T-helper 2 cell treated with Interferon-gamma antibody and Interleukin-4, amounts not matched to agents 5 μg/mL and 100 μg/mL, for 36 hours (primary cell): ENCODE data around the gene HYLS1.
"Not testable (repeated sequence)": the region's sequence is repeated elsewhere in the genome, so short reads cannot be mapped to it uniquely, and the experiment has no call there.

Source experiments
- DNase-seq: peaks from one replicate; pipeline ENCODE4 v3.0.0; 2021; ENCODE audit warnings: low spot score
- H3K27ac Mint-ChIP-seq: one replicate; pipeline ENCODE4 v1.8.0; 2021; ENCODE audit warnings: mild to moderate bottlenecking, mixed read lengths
- H3K27me3 Mint-ChIP-seq: one replicate; pipeline ENCODE4 v1.8.0; 2021; ENCODE audit warnings: low read depth, mixed read lengths
- H3K36me3 Mint-ChIP-seq: one replicate; pipeline ENCODE4 v1.8.0; 2021; ENCODE audit warnings: low read depth, mixed read lengths
- H3K4me1 Mint-ChIP-seq: one replicate; pipeline ENCODE4 v1.8.0; 2021; ENCODE audit warnings: low read depth, mixed read lengths
- H3K4me3 Mint-ChIP-seq: one replicate; pipeline ENCODE4 v1.8.0; 2022; ENCODE audit warnings: mild to moderate bottlenecking, moderate library complexity, mixed read lengths
- H3K9me3 Mint-ChIP-seq: one replicate; pipeline ENCODE4 v1.8.0; 2021; ENCODE audit warnings: mixed read lengths

Gene HYLS1, protein sequence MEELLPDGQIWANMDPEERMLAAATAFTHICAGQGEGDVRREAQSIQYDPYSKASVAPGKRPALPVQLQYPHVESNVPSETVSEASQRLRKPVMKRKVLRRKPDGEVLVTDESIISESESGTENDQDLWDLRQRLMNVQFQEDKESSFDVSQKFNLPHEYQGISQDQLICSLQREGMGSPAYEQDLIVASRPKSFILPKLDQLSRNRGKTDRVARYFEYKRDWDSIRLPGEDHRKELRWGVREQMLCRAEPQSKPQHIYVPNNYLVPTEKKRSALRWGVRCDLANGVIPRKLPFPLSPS

DNA sequence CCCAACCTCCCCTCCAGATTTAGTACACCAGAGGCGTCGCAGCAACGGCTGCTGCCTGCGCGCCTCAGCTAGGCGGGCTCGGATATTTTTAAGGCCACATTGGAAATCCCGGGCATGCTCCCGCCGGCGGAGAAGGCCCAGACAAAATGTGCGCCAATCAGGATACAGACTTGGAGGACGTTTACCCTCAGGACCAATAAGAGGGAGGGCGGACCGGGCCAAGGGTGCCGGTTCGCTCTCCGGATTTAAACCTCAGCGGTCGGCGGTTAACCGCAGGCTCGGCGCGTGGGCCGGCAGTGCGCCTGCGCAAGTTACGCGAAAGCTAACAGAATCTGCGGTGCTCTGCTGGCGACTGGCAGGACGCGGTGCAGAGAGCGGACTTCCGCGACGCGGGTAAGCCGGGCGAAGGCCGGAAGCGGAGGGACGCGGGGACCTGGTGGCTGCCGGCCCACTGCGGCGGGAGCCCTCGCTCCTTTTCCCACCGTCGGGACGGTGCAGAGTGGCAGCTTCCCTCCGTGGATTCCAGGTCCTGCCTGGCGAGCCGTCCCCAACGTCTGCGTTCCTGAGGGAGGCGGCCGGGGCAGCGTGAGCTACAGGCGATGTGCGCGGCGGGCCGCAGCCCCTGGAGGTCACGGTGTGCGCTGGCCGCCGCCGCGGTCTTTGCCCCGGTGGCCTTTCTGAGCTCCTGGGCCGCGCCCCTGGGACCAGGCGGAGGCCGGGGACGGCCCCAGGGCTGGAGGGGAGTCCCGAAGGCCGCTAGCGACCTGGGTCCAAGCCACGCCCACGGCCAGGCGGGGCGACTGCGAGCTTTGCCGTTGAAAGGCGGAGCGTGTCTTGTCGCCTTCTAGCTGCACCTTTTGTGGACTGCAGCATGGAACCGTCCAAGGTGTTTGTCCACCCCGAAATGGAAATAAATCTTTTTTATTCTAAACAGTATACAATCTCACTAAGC, at the start of gene HYLS1:
Gene HYLS1, plus strand, starts transcription at position 296 of the 952 bp plus-strand sequence. CDS start 11,701 bp downstream, outside the sequence.
- DNase-seq = peak; percentile 100
- H3K4me3 Mint-ChIP-seq = peak within 1 kb of the TSS; percentile 89
- peaks cover 22% of the 10 kb centered on the region for H3K36me3 Mint-ChIP-seq
- peaks cover 4% of the 10 kb centered on the region for H3K27me3 Mint-ChIP-seq
- H3K4me1 Mint-ChIP-seq = peaks cover 43% of the 10 kb centered on the region
- H3K9me3 Mint-ChIP-seq = no peaks in the 10 kb centered on the region
- peak within 1 kb of the TSS; percentile 94 for H3K27ac Mint-ChIP-seq

DNA sequence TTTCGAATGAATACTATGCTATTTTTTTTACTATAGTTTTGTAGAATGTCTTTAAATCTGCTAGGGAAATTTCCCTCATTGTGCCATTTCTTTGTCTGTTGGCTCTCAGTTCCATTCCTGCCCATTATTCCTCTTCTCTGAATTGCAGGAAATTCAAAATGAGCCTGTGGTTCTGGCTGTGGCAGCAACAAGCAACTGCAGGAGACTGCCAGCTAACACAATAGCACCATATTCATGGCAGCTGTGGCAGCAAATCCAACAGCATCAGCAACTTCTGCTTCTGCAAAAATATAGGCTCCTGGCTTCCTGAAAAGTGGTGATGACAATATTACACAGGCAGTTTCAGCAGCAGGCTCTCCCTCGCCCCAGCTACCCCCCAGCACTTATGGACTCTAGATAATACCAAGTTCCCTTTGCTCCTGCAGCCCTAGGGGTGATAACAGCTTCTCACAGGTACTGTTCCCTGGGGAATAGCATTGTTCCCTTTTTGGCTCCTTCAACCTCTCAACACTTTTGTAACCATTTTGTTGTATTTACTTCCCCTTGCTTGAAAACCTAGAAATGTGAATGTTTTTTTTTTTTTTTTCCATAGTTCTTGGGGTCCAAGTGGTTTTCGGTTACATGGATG, 45.0 kb upstream of the HYLS1 start:
- Mint-ChIP-seq H3K36me3 (peaks cover 8% of the 10 kb centered on the region), H3K27me3 (peaks cover 2% of the 10 kb centered on the region), H3K4me3 (no peak overlapping the region), H3K4me1 (no peaks in the 10 kb centered on the region), H3K9me3 (peaks cover 20% of the 10 kb centered on the region), H3K27ac (no peak overlapping the region)
- DNase-seq = no peak

DNA sequence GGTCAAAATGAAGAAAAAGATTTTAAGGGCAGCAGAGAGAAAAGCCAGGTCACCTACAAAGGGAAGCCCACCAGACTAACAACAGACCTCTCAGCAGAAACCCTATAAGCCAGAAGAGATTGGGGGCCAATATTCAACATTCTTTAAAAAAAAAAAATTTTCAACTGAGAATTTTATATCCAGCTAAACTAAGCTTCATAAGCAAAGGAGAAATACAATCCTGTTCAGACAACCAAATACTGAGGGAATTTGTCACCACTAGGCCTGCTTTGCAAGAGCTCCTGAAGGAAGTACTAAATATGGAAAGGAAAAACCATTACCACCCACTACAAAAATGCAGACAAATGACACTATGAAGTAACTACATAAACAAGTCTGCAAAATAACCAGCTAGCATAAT, 41.3 kb upstream of the HYLS1 start:
- H3K4me1 Mint-ChIP-seq = no peaks in the 10 kb centered on the region
- H3K4me3 Mint-ChIP-seq = no peak overlapping the region
- peaks cover 8% of the 10 kb centered on the region for H3K36me3 Mint-ChIP-seq
- H3K27ac Mint-ChIP-seq = no peak overlapping the region
- H3K9me3 Mint-ChIP-seq = peaks cover 24% of the 10 kb centered on the region
- H3K27me3 Mint-ChIP-seq = no peaks in the 10 kb centered on the region
- no peak for DNase-seq

DNA sequence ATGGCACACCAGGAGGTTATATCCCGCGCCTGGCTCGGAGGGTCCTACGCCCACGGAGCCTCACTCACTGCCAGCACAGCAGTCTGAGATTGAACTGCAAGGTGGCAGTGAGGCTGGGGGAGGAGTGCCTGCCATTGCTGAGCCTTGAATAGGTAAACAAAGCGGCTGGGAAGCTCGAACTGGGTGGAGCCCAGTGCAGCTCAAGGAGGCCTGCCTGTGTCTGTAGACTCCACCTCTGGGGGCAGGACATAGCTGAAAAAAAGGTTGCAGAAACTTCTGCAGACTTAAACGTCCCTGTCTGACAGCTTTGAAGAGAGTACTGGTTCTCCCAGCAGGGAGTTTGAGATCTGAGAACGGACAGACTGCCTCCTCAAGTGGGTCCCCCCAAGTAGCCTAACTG, 29.8 kb upstream of the HYLS1 start:
- not testable (repeated sequence) for H3K4me3 Mint-ChIP-seq, H3K27me3 Mint-ChIP-seq, H3K36me3 Mint-ChIP-seq

DNA sequence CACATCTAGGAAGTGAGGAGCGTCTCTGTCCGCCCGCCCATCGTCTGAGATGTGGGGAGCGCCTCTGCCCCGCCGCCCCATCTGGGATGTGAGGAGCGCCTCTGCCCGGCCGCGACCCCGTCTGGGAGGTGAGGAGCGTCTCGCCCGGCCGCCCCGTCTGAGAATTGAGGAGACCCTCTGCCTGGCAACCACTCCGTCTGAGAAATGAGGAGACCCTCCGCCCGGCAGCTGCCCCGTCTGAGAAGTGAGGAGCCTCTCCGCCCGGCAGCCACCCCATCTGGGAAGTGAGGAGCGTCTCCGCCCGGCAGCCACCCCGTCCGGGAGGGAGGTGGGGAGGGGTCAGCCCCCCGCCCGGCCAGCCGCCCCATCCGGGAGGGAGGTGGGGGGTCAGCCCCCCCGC, 24.7 kb upstream of the HYLS1 start:
- H3K36me3 Mint-ChIP-seq, H3K4me3 Mint-ChIP-seq, DNase-seq, H3K27me3 Mint-ChIP-seq, H3K27ac Mint-ChIP-seq, H3K4me1 Mint-ChIP-seq: not testable (repeated sequence)
- peaks cover 13% of the 10 kb centered on the region for H3K9me3 Mint-ChIP-seq

More for the DNA sequence above, 29.8 kb upstream of the HYLS1 start:
- not testable (repeated sequence) for H3K27ac Mint-ChIP-seq, H3K4me1 Mint-ChIP-seq, DNase-seq
- peaks cover 33% of the 10 kb centered on the region for H3K9me3 Mint-ChIP-seq

DNA sequence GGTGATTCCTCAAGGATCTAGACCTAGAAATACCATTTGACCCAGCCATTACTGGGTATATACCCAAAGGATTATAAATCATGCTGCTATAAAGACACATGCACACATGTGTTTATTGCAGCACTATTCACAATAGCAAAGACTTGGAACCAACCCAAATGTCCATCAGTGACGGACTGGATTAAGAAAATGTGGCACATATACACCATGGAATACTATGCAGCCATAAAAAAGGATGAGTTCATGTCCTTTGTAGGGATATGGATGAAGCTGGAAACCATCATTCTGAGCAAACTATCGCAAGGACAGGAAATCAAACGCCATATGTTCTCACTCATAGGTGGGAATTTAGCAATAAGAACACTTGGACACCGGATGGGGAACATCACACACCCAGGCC, 22.1 kb upstream of the HYLS1 start:
- not testable (repeated sequence) for DNase-seq, H3K27ac Mint-ChIP-seq, H3K36me3 Mint-ChIP-seq, H3K4me1 Mint-ChIP-seq, H3K27me3 Mint-ChIP-seq, H3K9me3 Mint-ChIP-seq, H3K4me3 Mint-ChIP-seq

DNA sequence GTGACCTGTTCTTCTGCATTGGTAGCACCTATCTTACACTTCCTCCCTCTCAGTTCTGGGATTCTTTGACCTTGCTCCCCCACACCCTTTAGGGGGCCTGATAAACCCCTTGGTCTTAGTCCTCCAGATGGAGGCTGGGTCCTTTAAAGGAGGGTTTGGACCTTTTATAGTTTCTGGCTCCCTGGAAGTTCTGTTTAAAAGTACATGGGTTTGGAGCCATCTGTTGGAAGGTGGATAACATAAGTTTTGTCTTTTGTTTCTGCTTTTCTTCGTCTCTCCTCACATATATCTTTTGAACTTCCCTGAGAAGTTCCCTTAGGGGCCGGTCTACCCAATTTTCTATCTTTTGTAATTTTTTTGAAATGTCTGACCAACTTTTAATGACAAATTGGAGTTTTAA, 17.9 kb upstream of the HYLS1 start:
- no peaks in the 10 kb centered on the region for H3K9me3 Mint-ChIP-seq
- no peaks in the 10 kb centered on the region for H3K27me3 Mint-ChIP-seq
- H3K4me3 Mint-ChIP-seq = no peak overlapping the region
- H3K4me1 Mint-ChIP-seq = no peaks in the 10 kb centered on the region
- no peak for DNase-seq
- no peaks in the 10 kb centered on the region for H3K36me3 Mint-ChIP-seq
- no peak overlapping the region for H3K27ac Mint-ChIP-seq

DNA sequence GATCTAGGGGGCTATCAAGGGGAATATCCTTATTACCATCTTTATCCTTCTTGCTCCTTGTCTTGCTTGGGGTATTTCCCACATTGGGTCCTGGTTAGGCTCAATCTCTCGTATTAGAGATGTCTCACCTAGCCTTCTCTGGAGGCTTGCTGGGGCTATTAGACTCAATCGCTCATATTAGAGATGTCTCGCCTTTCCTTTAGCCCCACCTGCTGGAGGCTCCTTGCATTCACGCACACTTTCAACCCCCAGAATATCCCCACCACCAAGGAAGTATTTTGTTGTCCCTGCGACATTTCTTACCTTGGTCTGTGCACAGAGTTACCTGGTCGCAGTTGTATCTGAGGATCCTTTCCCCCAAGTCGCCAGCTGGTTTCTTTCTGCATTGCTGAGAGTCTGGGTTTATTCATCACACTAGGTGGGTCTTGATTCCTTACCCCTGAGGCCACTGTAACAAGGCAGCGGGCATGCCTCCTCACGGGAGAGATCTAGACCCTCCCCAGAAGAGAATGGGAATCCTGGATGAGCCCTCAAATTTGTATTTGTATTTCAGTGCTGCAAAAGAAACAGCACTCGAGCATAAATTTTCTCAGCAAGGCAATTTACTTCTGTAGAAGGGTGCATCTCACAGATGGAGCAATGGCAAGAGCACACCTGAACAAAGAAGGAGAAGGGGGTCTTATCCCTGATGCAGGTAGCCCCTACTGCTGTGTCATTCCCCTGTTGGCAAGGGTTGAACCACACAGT, 15.9 kb upstream of the HYLS1 start:
- no peaks in the 10 kb centered on the region for H3K27me3 Mint-ChIP-seq
- no peaks in the 10 kb centered on the region for H3K4me1 Mint-ChIP-seq
- H3K36me3 Mint-ChIP-seq = no peaks in the 10 kb centered on the region
- H3K27ac Mint-ChIP-seq = no peak overlapping the region
- no peaks in the 10 kb centered on the region for H3K9me3 Mint-ChIP-seq
- no peak for DNase-seq
- H3K4me3 Mint-ChIP-seq = no peak overlapping the region

DNA sequence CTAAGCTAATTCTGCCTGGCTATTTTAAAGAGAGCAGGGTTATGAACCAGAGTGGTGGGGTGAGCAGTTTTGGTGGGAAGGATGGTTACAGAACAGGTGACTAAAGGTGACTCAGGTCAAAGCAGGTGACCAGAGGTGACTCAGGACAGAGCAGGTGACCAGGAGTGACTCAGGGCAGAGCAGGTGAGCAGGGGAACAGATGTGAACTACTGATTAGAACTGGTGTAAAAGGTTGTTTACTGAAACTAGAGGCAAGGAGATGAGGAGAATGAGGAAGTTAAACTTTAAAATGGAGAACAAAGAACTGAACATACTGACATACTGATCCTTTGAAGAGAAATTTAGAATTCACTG, 15.4 kb upstream of the HYLS1 start:
- Mint-ChIP-seq H3K4me1 (no peaks in the 10 kb centered on the region), H3K27me3 (no peaks in the 10 kb centered on the region), H3K36me3 (no peaks in the 10 kb centered on the region), H3K4me3 (no peak overlapping the region), H3K9me3 (no peaks in the 10 kb centered on the region), H3K27ac (no peak overlapping the region)
- no peak for DNase-seq

DNA sequence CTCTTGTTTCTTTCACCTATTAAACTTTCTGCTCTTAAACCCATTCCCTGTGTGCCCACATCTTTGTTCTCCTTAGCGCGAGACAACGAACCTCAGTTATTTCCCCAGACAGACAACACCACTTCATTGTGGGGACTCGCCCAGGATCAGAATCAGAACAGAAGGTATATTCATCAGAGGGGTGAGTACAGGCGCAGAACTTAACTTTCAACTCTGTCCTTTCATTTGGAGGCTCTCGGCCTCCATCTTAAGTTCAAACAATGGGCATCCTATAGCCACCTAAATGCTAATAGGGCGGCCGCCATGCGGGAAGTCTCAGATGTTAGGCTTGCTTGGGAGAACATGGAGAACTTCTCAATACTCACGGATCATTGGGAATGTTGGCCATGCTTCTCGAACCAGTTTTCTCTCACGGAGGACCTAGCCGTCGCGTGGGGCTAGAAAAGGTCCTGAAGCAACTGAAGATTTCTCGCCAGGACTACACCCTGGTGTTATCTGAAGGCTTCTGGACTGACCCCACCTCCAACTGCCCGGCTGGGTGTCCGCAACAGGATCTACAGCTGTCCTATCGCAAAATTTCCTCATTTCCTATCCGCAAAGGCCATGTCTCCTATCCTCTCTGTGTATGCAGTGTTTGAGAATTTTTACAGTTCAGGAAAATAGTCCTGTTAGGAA, 13.4 kb upstream of the HYLS1 start:
- no peak for DNase-seq
- H3K4me1 Mint-ChIP-seq = no peaks in the 10 kb centered on the region
- H3K27me3 Mint-ChIP-seq = no peaks in the 10 kb centered on the region
- no peaks in the 10 kb centered on the region for H3K9me3 Mint-ChIP-seq
- no peak overlapping the region for H3K4me3 Mint-ChIP-seq
- H3K36me3 Mint-ChIP-seq = no peaks in the 10 kb centered on the region
- no peak overlapping the region for H3K27ac Mint-ChIP-seq

DNA sequence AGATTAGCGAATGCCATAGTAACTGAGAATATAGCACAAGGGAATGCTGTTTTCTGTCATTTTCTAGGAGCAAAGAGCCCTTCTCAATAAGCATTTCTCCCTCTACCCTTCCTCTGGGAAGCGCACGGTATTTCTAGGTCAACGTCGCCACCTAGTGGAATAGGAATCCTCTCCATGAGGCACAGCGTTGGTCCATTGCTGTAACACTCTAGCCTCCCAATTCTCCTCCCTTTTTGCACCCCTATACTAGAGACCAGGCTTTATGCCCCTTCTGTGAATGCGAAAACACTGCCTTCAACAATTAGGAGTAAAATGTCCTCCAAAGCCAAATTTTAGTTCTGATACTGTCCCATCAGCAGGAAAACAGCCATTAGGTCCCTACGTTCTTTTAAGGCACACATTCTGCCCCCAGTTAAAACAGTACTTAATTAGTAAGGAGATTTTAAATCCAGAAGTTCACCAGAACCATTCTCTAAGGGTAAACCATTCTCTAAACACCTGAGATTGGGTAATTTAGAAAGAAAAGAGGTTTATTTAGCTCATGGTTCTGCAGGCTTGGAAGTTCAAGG, 12.8 kb upstream of the HYLS1 start:
- no peak overlapping the region for H3K27ac Mint-ChIP-seq
- no peaks in the 10 kb centered on the region for H3K27me3 Mint-ChIP-seq
- H3K36me3 Mint-ChIP-seq = no peaks in the 10 kb centered on the region
- no peak overlapping the region for H3K4me3 Mint-ChIP-seq
- no peaks in the 10 kb centered on the region for H3K9me3 Mint-ChIP-seq
- no peak for DNase-seq
- H3K4me1 Mint-ChIP-seq = no peaks in the 10 kb centered on the region

DNA sequence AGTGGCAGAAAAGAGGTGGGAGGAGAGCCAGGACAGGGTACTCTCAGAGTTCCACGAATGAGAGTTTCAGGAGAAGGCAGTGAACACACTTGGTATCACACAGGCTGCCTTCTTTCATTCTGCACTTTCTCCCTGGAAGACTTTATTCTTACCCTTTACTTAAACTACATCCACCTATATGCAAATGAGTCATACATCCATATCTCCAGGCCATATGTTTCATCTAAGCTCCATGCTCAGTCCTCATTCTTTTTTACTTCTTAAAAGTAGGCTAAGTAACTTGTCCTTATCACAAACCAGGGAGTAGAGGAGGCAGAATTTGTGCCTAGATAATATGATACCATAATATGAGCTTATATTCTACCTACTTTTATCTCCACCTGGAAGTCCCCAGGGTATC, 6.2 kb upstream of the HYLS1 start:
- no peak overlapping the region for H3K27ac Mint-ChIP-seq
- no peaks in the 10 kb centered on the region for H3K9me3 Mint-ChIP-seq
- peaks cover 3% of the 10 kb centered on the region for H3K36me3 Mint-ChIP-seq
- no peak overlapping the region for H3K4me3 Mint-ChIP-seq
- no peaks in the 10 kb centered on the region for H3K27me3 Mint-ChIP-seq
- no peak for DNase-seq
- H3K4me1 Mint-ChIP-seq = peaks cover 13% of the 10 kb centered on the region

DNA sequence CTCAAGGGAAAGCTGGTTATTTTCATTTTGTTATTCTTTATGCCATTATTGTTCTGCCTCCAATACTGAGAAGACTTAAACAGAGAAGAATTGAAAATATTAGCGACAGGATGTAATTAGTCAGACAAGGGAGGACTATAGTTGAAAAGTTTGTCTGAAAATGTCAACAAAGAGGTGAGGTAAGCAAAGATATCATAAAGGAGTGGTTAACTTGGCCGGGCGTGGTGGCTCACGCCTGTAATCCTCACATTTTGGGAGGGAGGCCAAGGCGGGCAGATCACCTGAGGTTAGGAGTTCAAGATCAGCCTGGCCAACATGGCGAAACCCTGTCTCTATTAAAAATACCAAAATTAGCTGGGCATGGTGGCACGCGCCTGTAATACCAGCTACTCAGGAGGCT, 4.1 kb upstream of the HYLS1 start:
- Mint-ChIP-seq H3K4me3 (no peak overlapping the region), H3K9me3 (no peaks in the 10 kb centered on the region), H3K4me1 (peaks cover 24% of the 10 kb centered on the region), H3K27me3 (peaks cover 4% of the 10 kb centered on the region), H3K27ac (no peak overlapping the region), H3K36me3 (peaks cover 6% of the 10 kb centered on the region)
- DNase-seq = no peak
